ENCODE data around the gene DCP1A.

Gene DCP1A

GRCh38 chr3:53242642-53243041 is 104.7 kb downstream of the DCP1A start:
- DNase-seq: no peak

GRCh38 chr3:53242155-53242554 is 105.2 kb downstream of the DCP1A start:
- no peak for DNase-seq

GRCh38 chr3:53240989-53241972 is 106.1 kb downstream of the DCP1A start:
- no peak for DNase-seq

- no peak for DNase-seq
Observed at GRCh38 chr3:53239800-53240199, 107.5 kb downstream of the DCP1A start.

- no peak for DNase-seq
Observed at GRCh38 chr3:53238886-53239285, 108.5 kb downstream of the DCP1A start.

- no peak for DNase-seq
Observed at GRCh38 chr3:53238051-53238850, 109.1 kb downstream of the DCP1A start.

- DNase-seq: no peak
Observed at GRCh38 chr3:53236112-53236841, 111.1 kb downstream of the DCP1A start.

GRCh38 chr3:53235545-53235944 is 111.8 kb downstream of the DCP1A start:
- DNase-seq: no peak

- no peak for DNase-seq
Observed at GRCh38 chr3:53234841-53235232, 112.5 kb downstream of the DCP1A start.

GRCh38 chr3:53234130-53234840 is 113.1 kb downstream of the DCP1A start:
- no peak for DNase-seq
